GM23338 (cell line): ENCODE results near the gene CCDC146.

Experiments
- ETS1 ChIP-seq: IDR thresholded peaks from 2 replicates; pipeline ENCODE4 v1.6.1; 2016; ENCODE audit warnings: antibody characterized with exemption
- EZH2 ChIP-seq: fragments of 200-600 bp; sonication (generic); IDR thresholded peaks from one replicate; pipeline ENCODE4 v1.8.0; 2017; ENCODE audit warnings: antibody characterized with exemption, mild to moderate bottlenecking, low read depth; ENCODE audit not compliant: unreplicated experiment
- EZH2phosphoT487 ChIP-seq: fragments of 200-600 bp; sonication (generic); IDR thresholded peaks from one replicate; pipeline ENCODE4 v1.8.1; 2018; ENCODE audit warnings: antibody characterized with exemption; ENCODE audit not compliant: unreplicated experiment
- POLR2AphosphoS5 ChIP-seq: IDR thresholded peaks from 2 replicates; pipeline ENCODE4 v1.6.1; 2016; ENCODE audit warnings: antibody characterized with exemption, low read depth
- TF ChIP-seq, protein P1 (sequence below), 2 experiments: fragments of 200-600 bp in 1 of 2; sonication (generic) in 1 of 2; conservative IDR thresholded peaks; 2 replicates each; pipeline versions ENCODE4 v1.5.1 to v1.6.1; 2016 to 2017; ENCODE audit warnings: antibody characterized with exemption in 2 of 2, low read depth in 2 of 2, mild to moderate bottlenecking in 2 of 2, moderate library complexity in 1 of 2

GRCh38 chr7:77248154-77248553 is 125.7 kb downstream of the CCDC146 start:
- TF ChIP-seq, protein P1, sequence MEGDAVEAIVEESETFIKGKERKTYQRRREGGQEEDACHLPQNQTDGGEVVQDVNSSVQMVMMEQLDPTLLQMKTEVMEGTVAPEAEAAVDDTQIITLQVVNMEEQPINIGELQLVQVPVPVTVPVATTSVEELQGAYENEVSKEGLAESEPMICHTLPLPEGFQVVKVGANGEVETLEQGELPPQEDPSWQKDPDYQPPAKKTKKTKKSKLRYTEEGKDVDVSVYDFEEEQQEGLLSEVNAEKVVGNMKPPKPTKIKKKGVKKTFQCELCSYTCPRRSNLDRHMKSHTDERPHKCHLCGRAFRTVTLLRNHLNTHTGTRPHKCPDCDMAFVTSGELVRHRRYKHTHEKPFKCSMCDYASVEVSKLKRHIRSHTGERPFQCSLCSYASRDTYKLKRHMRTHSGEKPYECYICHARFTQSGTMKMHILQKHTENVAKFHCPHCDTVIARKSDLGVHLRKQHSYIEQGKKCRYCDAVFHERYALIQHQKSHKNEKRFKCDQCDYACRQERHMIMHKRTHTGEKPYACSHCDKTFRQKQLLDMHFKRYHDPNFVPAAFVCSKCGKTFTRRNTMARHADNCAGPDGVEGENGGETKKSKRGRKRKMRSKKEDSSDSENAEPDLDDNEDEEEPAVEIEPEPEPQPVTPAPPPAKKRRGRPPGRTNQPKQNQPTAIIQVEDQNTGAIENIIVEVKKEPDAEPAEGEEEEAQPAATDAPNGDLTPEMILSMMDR (conservative IDR thresholded peaks at IDR 0.05; ENCODE audit: low read depth in 2 of 2), result no peak
- TF ChIP-seq EZH2phosphoT487 (no peak), ETS1 (no peak), POLR2AphosphoS5 (no peak), EZH2 (no peak)
